CD1c-positive myeloid dendritic cell (primary cell): ENCODE results near the gene MFSD2A.
"Not testable (repeated sequence)": the region's sequence is repeated elsewhere in the genome, so short reads cannot be mapped to it uniquely, and the experiment has no call there.

Experiments used
- DNase-seq: peaks from one replicate; pipeline ENCODE4 v3.0.0-alpha.2; 2016; ENCODE audit errors: extremely low spot score

MFSD2A gene

GRCh38 chr1:39954870-39955546 lies at the start of gene MFSD2A:
Gene MFSD2A, plus strand, starts transcription at chr1:39955145. Its CDS starts 148 bp downstream, at chr1:39955293.
- peak; percentile 95 for DNase-seq

GRCh38 chr1:39905172-39905571 lies 49.8 kb upstream of the MFSD2A start:
- DNase-seq: peak; percentile 42

- DNase-seq: peak; percentile 86
These were observed 47.2 kb upstream of the MFSD2A start for GRCh38 chr1:39907528-39908453.

GRCh38 chr1:39908534-39908933 lies 46.4 kb upstream of the MFSD2A start:
- no peak for DNase-seq

GRCh38 chr1:39910263-39910662 lies 44.7 kb upstream of the MFSD2A start:
- DNase-seq: no peak

GRCh38 chr1:39913136-39913535 lies 41.8 kb upstream of the MFSD2A start:
- DNase-seq: not testable (repeated sequence)

GRCh38 chr1:39915499-39916129 lies 39.3 kb upstream of the MFSD2A start:
- no peak for DNase-seq

GRCh38 chr1:39917825-39918224 lies 37.1 kb upstream of the MFSD2A start:
- DNase-seq: no peak

GRCh38 chr1:39919545-39919944 lies 35.4 kb upstream of the MFSD2A start:
- DNase-seq: peak; percentile 82

- DNase-seq: no peak
These were observed 32.7 kb upstream of the MFSD2A start for GRCh38 chr1:39922251-39922688.

- peak; percentile 20 for DNase-seq
These were observed 29.1 kb upstream of the MFSD2A start for GRCh38 chr1:39925721-39926342.

- DNase-seq: peak; percentile 54
These were observed 28.6 kb upstream of the MFSD2A start for GRCh38 chr1:39926343-39926793.

GRCh38 chr1:39926820-39927219 lies 28.1 kb upstream of the MFSD2A start:
- DNase-seq: no peak

- DNase-seq: no peak
These were observed 27.4 kb upstream of the MFSD2A start for GRCh38 chr1:39927538-39927937.

GRCh38 chr1:39928809-39929587 lies 25.9 kb upstream of the MFSD2A start:
- no peak for DNase-seq

- peak; percentile 93 for DNase-seq
These were observed 20.7 kb upstream of the MFSD2A start for GRCh38 chr1:39933956-39934941.

- DNase-seq: peak; percentile 76
These were observed 18.0 kb upstream of the MFSD2A start for GRCh38 chr1:39936724-39937491.

GRCh38 chr1:39938856-39939255 lies 16.1 kb upstream of the MFSD2A start:
- DNase-seq: no peak

GRCh38 chr1:39940253-39940652 lies 14.7 kb upstream of the MFSD2A start:
- peak; percentile 59 for DNase-seq
